GM23338 (cell line): Measurements from ENCODE around the gene NFIA. TPM values are rescaled to one million over a fixed set of nuclear protein-coding genes. Genes with fewer than 3 reads are reported as not detected.

ENCODE experiments used
- ATAC-seq: fragments of 200-7000 bp; cut with Tn5 transposase; 3 replicates; pipeline ENCODE4 v1.9.1; 2020
- DNase-seq: peaks from one replicate; pipeline ENCODE4 v3.0.0-alpha.2; 2015; ENCODE audit warnings: low spot score
- H2AFZ ChIP-seq: fragments of 200-600 bp; sonication (generic); 2 replicates; pipeline ENCODE4 v1.8.0; 2016; ENCODE audit warnings: antibody characterized with exemption, mild to moderate bottlenecking, moderate library complexity
- H3F3A ChIP-seq: fragments of 200-600 bp; sonication (generic); replicated peaks from 2 replicates; pipeline ENCODE4 v1.8.0; 2017; ENCODE audit warnings: antibody characterized with exemption, mixed run types, low read depth
- H3K27ac ChIP-seq: fragments of 200-600 bp; sonication (generic); 2 replicates; pipeline ENCODE4 v1.6.1; 2016; ENCODE audit warnings: low read depth
- H3K27me3 ChIP-seq: fragments of 200-600 bp; sonication (generic); 2 replicates; pipeline ENCODE4 v1.8.0; 2016; ENCODE audit warnings: mild to moderate bottlenecking, mixed run types, moderate library complexity; ENCODE audit not compliant: insufficient read depth
- H3K36me3 ChIP-seq: fragments of 200-600 bp; sonication (generic); 2 replicates; pipeline ENCODE4 v1.8.0; 2016; ENCODE audit warnings: mild to moderate bottlenecking; ENCODE audit not compliant: insufficient read depth
- H3K4me1 ChIP-seq: fragments of 200-600 bp; sonication (generic); 2 replicates; pipeline ENCODE4 v1.8.0; 2016; ENCODE audit warnings: mild to moderate bottlenecking, moderate library complexity; ENCODE audit not compliant: insufficient read depth
- H3K4me2 ChIP-seq: fragments of 200-600 bp; sonication (generic); 2 replicates; pipeline ENCODE4 v1.7.1; 2017; ENCODE audit warnings: mixed run types
- H3K4me3 ChIP-seq: fragments of 200-600 bp; sonication (generic); 2 replicates; pipeline ENCODE4 v1.6.1; 2016; ENCODE audit warnings: mixed run types
- H3K79me2 ChIP-seq: fragments of 200-600 bp; sonication (generic); replicated peaks from 2 replicates; pipeline ENCODE4 v1.8.0; 2017; ENCODE audit warnings: mild to moderate bottlenecking; ENCODE audit not compliant: insufficient read depth
- H3K9me2 ChIP-seq: fragments of 200-600 bp; sonication (generic); 2 replicates; pipeline ENCODE4 v1.8.0; 2017; ENCODE audit not compliant: insufficient read depth
- H4K20me1 ChIP-seq: fragments of 200-600 bp; sonication (generic); replicated peaks from 2 replicates; pipeline ENCODE4 v1.8.0; 2017; ENCODE audit warnings: mild to moderate bottlenecking; ENCODE audit not compliant: insufficient read depth
- H3K27ac Mint-ChIP-seq: 2 replicates; pipeline ENCODE4 v1.8.0; 2020; ENCODE audit warnings: inconsistent platforms, mild to moderate bottlenecking, moderate library complexity, mixed read lengths
- H3K27me3 Mint-ChIP-seq: 3 replicates; pipeline ENCODE4 v1.8.0; 2022; ENCODE audit warnings: low read depth, mild to moderate bottlenecking, moderate library complexity, mixed read lengths, inconsistent platforms; ENCODE audit not compliant: insufficient read depth, poor library complexity
- H3K36me3 Mint-ChIP-seq: 3 replicates; pipeline ENCODE4 v1.8.0; 2021; ENCODE audit warnings: low read depth, mild to moderate bottlenecking, inconsistent platforms, moderate library complexity, mixed read lengths
- H3K4me1 Mint-ChIP-seq: 3 replicates; pipeline ENCODE4 v1.8.0; 2020; ENCODE audit warnings: mild to moderate bottlenecking, inconsistent platforms, mixed read lengths
- H3K4me3 Mint-ChIP-seq: 3 replicates; pipeline ENCODE4 v1.8.0; 2021; ENCODE audit warnings: moderate library complexity, mild to moderate bottlenecking, inconsistent platforms, mixed read lengths
- H3K9me3 Mint-ChIP-seq: 3 replicates; pipeline ENCODE4 v1.8.0; 2020; ENCODE audit warnings: moderate library complexity, mild to moderate bottlenecking, inconsistent platforms, mixed read lengths
- CREB1 ChIP-seq: fragments of 250-450 bp; sonication (Bioruptor Pico); IDR thresholded peaks from 2 replicates; pipeline ENCODE4 v1.5.0; 2020; ENCODE audit warnings: low read depth, mild to moderate bottlenecking, moderate library complexity
- CTCF ChIP-seq, 2 experiments: fragments of 200-600 bp in 1 of 2; sonication (generic) in 1 of 2; conservative IDR thresholded peaks; 2 replicates each; pipeline versions ENCODE4 v1.5.1 to v1.6.1; 2016 to 2017; ENCODE audit warnings: antibody characterized with exemption in 2 of 2, low read depth in 2 of 2, mild to moderate bottlenecking in 2 of 2, moderate library complexity in 1 of 2
- ETS1 ChIP-seq: IDR thresholded peaks from 2 replicates; pipeline ENCODE4 v1.6.1; 2016; ENCODE audit warnings: antibody characterized with exemption
- EZH2 ChIP-seq: fragments of 200-600 bp; sonication (generic); IDR thresholded peaks from one replicate; pipeline ENCODE4 v1.8.0; 2017; ENCODE audit warnings: antibody characterized with exemption, mild to moderate bottlenecking, low read depth; ENCODE audit not compliant: unreplicated experiment
- EZH2phosphoT487 ChIP-seq: fragments of 200-600 bp; sonication (generic); IDR thresholded peaks from one replicate; pipeline ENCODE4 v1.8.1; 2018; ENCODE audit warnings: antibody characterized with exemption; ENCODE audit not compliant: unreplicated experiment
- JUNB ChIP-seq: IDR thresholded peaks from one replicate; pipeline ENCODE4 v1.6.1; 2016; ENCODE audit warnings: antibody characterized with exemption; ENCODE audit not compliant: unreplicated experiment
- NANOG ChIP-seq: IDR thresholded peaks from 2 replicates; pipeline ENCODE4 v1.6.1; 2016; ENCODE audit warnings: antibody characterized with exemption, borderline replicate concordance
- POLR2AphosphoS5 ChIP-seq: IDR thresholded peaks from 2 replicates; pipeline ENCODE4 v1.6.1; 2016; ENCODE audit warnings: antibody characterized with exemption, low read depth
- REST ChIP-seq: IDR thresholded peaks from one replicate; pipeline ENCODE4 v1.6.1; 2018; ENCODE audit warnings: antibody characterized with exemption; ENCODE audit not compliant: unreplicated experiment
- STAT1 ChIP-seq: IDR thresholded peaks from one replicate; pipeline ENCODE4 v1.6.1; 2016; ENCODE audit warnings: antibody characterized with exemption; ENCODE audit not compliant: unreplicated experiment
- ZNF114 ChIP-seq: fragments of 250-450 bp; sonication (Bioruptor Pico); IDR thresholded peaks from 2 replicates; pipeline ENCODE4 v1.5.0; 2020; ENCODE audit warnings: mild to moderate bottlenecking, moderate library complexity
- ZNF331 ChIP-seq: fragments of 250-450 bp; sonication (Bioruptor Pico); IDR thresholded peaks from 2 replicates; pipeline ENCODE4 v1.5.0; 2020; ENCODE audit warnings: low read depth, mild to moderate bottlenecking, moderate library complexity
- ZNF462 ChIP-seq: fragments of 250-450 bp; sonication (Bioruptor Pico); IDR thresholded peaks from 2 replicates; pipeline ENCODE4 v1.5.0; 2020; ENCODE audit warnings: mild to moderate bottlenecking, moderate library complexity
- polyA plus RNA-seq: library from polyadenylated mRNA; unstranded; fragments of >200 nt; fragmentation: Nextera tagmentation; extraction: Ambion mirVana; gene quantifications from 2 replicates; pipeline ENCODE4 v1.2.1, GENCODE V29; 2016
- total RNA-seq: library from RNA; depleted of rRNA; stranded (reverse); fragments of >200 nt; shearing (Covaris generic); gene quantifications from 2 replicates; pipeline ENCODE4 v1.2.3, GENCODE V29; 2014

Gene NFIA
- total and polyA plus RNA-seq, 2 experiments from 2014 or later = 0.97 to 2.3 TPM

- peaks cover 4% of the 10 kb centered on the region for H3K27me3 Mint-ChIP-seq
- no peak for DNase-seq
- ATAC-seq = no peak
- no peaks in the 10 kb centered on the region for H3K36me3 Mint-ChIP-seq
- H3K4me3 Mint-ChIP-seq = no peak overlapping the region
- peaks cover 2% of the 10 kb centered on the region; the same call in 1 of the 3 replicates for H3K4me1 Mint-ChIP-seq
- H3K9me3 Mint-ChIP-seq = peaks cover 7% of the 10 kb centered on the region; the same call in 1 of the 3 replicates
- no peak overlapping the region for H3K4me3 ChIP-seq
- H3K79me2 ChIP-seq = no peaks in the 10 kb centered on the region
- no peak for TF ChIP-seq NANOG
- TF ChIP-seq REST = no peak
- no peak for TF ChIP-seq POLR2AphosphoS5
- TF ChIP-seq JUNB = no peak
- no peak for TF ChIP-seq EZH2phosphoT487
- no peak for TF ChIP-seq ETS1
- no peak for TF ChIP-seq EZH2
- no peak for TF ChIP-seq ZNF114 (CRISPR knock-in tag)
- TF ChIP-seq STAT1 = no peak
- no peak for TF ChIP-seq CTCF (conservative IDR thresholded peaks at IDR 0.05; ENCODE audit: low read depth in 2 of 2)
- no peak for TF ChIP-seq ZNF331
- no peak for TF ChIP-seq ZNF462 (CRISPR knock-in tag)
- no peak for TF ChIP-seq CREB1
- no peaks in the 10 kb centered on the region for H3K36me3 ChIP-seq
- H3F3A ChIP-seq = no peaks in the 10 kb centered on the region
- no peak overlapping the region for H2AFZ ChIP-seq
- no peaks in the 10 kb centered on the region for H3K4me1 ChIP-seq
- no peak overlapping the region for H3K4me2 ChIP-seq
- H3K27ac ChIP-seq = no peak overlapping the region
- H3K27me3 ChIP-seq = peaks cover 4% of the 10 kb centered on the region; the same call in 1 of the 2 replicates
- no peaks in the 10 kb centered on the region for H3K9me2 ChIP-seq
- H3K27ac Mint-ChIP-seq = no peak overlapping the region
- no peaks in the 10 kb centered on the region for H4K20me1 ChIP-seq
Observed at GRCh38 chr1:61487801-61488200, 405.4 kb downstream of the NFIA start.
